Naive thymus-derived CD8-positive, alpha-beta T cell (primary cell): ENCODE data around the gene KANSL1. TPM values are rescaled to one million over a fixed set of nuclear protein-coding genes. Genes with fewer than 3 reads are reported as not detected.
"Not testable (repeated sequence)": the region's sequence is repeated elsewhere in the genome, so short reads cannot be mapped to it uniquely, and the experiment has no call there.

Source experiments
- ATAC-seq, 2 donors: fragments of 150-1000 bp; cut with Tn5 transposase in 1 of 2; sonication (Bioruptor Pico), chemical (Tn5 transposase) in 1 of 2; 1 replicate in 1 of 2; 2 replicates in 1 of 2; pipeline ENCODE4 v1.10.0; 2021; ENCODE audit warnings: mild to moderate bottlenecking in 2 of 2, moderate library complexity in 2 of 2
- POLR2A ChIA-PET: fragments of 350-600 bp; sonication (Branson Sonifier 250); formaldehyde crosslinking; loops from one replicate; lab custom pipeline; 2021; ENCODE audit warnings: antibody characterized with exemption; lab: Charles Lee
- DNase-seq, 10 donors: peaks; one replicate each; pipeline versions ENCODE4 v3.0.0 to v3.0.0-alpha.2; 2020 to 2022
- H3K27ac Mint-ChIP-seq, 10 donors: one replicate each; pipeline ENCODE4 v1.8.0; 2020 to 2022; ENCODE audit warnings: mild to moderate bottlenecking in 10 of 10, mixed read lengths in 10 of 10, moderate library complexity in 4 of 10, inconsistent platforms in 1 of 10
- H3K27me3 Mint-ChIP-seq, 5 donors: one replicate each; pipeline ENCODE4 v1.8.0; 2021 to 2022; ENCODE audit warnings: mixed read lengths in 5 of 5
- H3K36me3 Mint-ChIP-seq, 3 donors: one replicate each; pipeline ENCODE4 v1.8.0; 2020 to 2022; ENCODE audit warnings: mixed read lengths in 3 of 3, mild to moderate bottlenecking in 2 of 3, inconsistent platforms in 1 of 3
- H3K4me1 Mint-ChIP-seq, 4 donors: one replicate each; pipeline ENCODE4 v1.8.0; 2021 to 2022; ENCODE audit warnings: mixed read lengths in 4 of 4
- H3K4me3 Mint-ChIP-seq, 10 donors: one replicate each; pipeline ENCODE4 v1.8.0; 2020 to 2022; ENCODE audit warnings: mild to moderate bottlenecking in 10 of 10, mixed read lengths in 10 of 10, moderate library complexity in 6 of 10, inconsistent platforms in 1 of 10
- H3K9me3 Mint-ChIP-seq, 9 donors: one replicate each; pipeline ENCODE4 v1.8.0; 2020 to 2022; ENCODE audit warnings: mixed read lengths in 9 of 9, mild to moderate bottlenecking in 3 of 9, inconsistent platforms in 1 of 9, moderate library complexity in 1 of 9
- polyA plus RNA-seq, 3 donors: library from polyadenylated mRNA; unstranded; fragments of 300-500 nt; fragmentation: Illumina TruSeq; gene quantifications; one replicate each; pipeline ENCODE4 v1.2.3, GENCODE V29; 2021
- total RNA-seq, 8 experiments: library from RNA in 2 of 8; stranded (reverse) in 2 of 8; gene quantifications; one replicate each; pipeline ENCODE4 v1.2.3 and lab custom pipeline; 2021 to 2026

Gene KANSL1
- total and polyA plus RNA-seq, 5 experiments from 2014 or later, result 13.1 to 208 (median 16.6) TPM

- DNase-seq, result no peak
- Mint-ChIP-seq H3K27ac (peak overlapping the region in 9 of 10 donors; percentile 12 to 70 (median 38)), H3K27me3 (no peaks in the 10 kb centered on the region), H3K9me3 (no peaks in the 10 kb centered on the region), H3K36me3 (peaks cover 0 to 6% (median 0%) of the 10 kb centered on the region in 3 donors), H3K4me1 (peaks cover 45 to 96% (median 88%) of the 10 kb centered on the region in 4 donors), H3K4me3 (peak overlapping the region in 4 of 10 donors; percentile 1 to 40 (median 12))
- POLR2A ChIA-PET, result interaction anchor here (0.9 kb wide), 1 partner anchor 18 kb away, joined by 3 read pairs; no protein-coding TSS in a partner anchor
- ATAC-seq, result no peak
Observed at GRCh38 chr17:46106966-46107644, 86.1 kb downstream of the KANSL1 start.

GRCh38 chr17:46102806-46103205 is 90.4 kb downstream of the KANSL1 start:
- H3K36me3 Mint-ChIP-seq, H3K27me3 Mint-ChIP-seq, POLR2A ChIA-PET, H3K9me3 Mint-ChIP-seq, DNase-seq: not testable (repeated sequence)
- Mint-ChIP-seq H3K27ac (peak overlapping the region in 8 of 10 donors; percentile 5 to 73 (median 52)), H3K4me3 (peak overlapping the region in 5 of 10 donors; percentile 23 to 78 (median 59)), H3K4me1 (peaks cover 37 to 92% (median 80%) of the 10 kb centered on the region in 4 donors)
- peak in 1 of 2 donors; percentile 14 for ATAC-seq

GRCh38 chr17:46101785-46102617 is 91.2 kb downstream of the KANSL1 start:
- peaks cover 33 to 92% (median 79%) of the 10 kb centered on the region in 4 donors for H3K4me1 Mint-ChIP-seq
- ATAC-seq, result peak in 1 of 2 donors; percentile 30
- POLR2A ChIA-PET, result interaction anchor here (0.7 kb wide), 1 partner anchor 163 kb away, joined by 4 read pairs; no protein-coding TSS in a partner anchor
- not testable (repeated sequence) for DNase-seq, H3K36me3 Mint-ChIP-seq, H3K9me3 Mint-ChIP-seq, H3K27me3 Mint-ChIP-seq
- peak overlapping the region; percentile 5 to 83 (median 57) for H3K27ac Mint-ChIP-seq
- peak overlapping the region in 9 of 10 donors; percentile 15 to 78 (median 59) for H3K4me3 Mint-ChIP-seq

- Mint-ChIP-seq H3K27ac (peak overlapping the region in 5 of 10 donors; percentile 5 to 63 (median 32)), H3K4me1 (peaks cover 27 to 89% (median 70%) of the 10 kb centered on the region in 4 donors), H3K9me3 (no peaks in the 10 kb centered on the region), H3K4me3 (peak overlapping the region in 6 of 10 donors; percentile 20 to 57 (median 47)), H3K27me3 (no peaks in the 10 kb centered on the region), H3K36me3 (no peaks in the 10 kb centered on the region)
- POLR2A ChIA-PET, result interaction anchor here (0.6 to 0.7 kb wide), 2 partner anchors 8 to 516 kb away, joined by 3 read pairs; no protein-coding TSS in a partner anchor
- ATAC-seq, result no peak
- DNase-seq, result no peak
Observed at GRCh38 chr17:46100590-46100989, 92.6 kb downstream of the KANSL1 start.

GRCh38 chr17:46099865-46100264 is 93.4 kb downstream of the KANSL1 start:
- no peak for ATAC-seq
- H3K36me3 Mint-ChIP-seq, result peaks cover 0 to 3% (median 0%) of the 10 kb centered on the region in 3 donors
- DNase-seq, result no peak
- no peak overlapping the region for H3K4me3 Mint-ChIP-seq
- POLR2A ChIA-PET, result interaction anchor here (0.6 kb wide), 1 partner anchor 86 kb away, joined by 4 read pairs; no protein-coding TSS in a partner anchor
- H3K27me3 Mint-ChIP-seq, result no peaks in the 10 kb centered on the region
- H3K9me3 Mint-ChIP-seq, result no peaks in the 10 kb centered on the region
- peaks cover 28 to 87% (median 73%) of the 10 kb centered on the region in 4 donors for H3K4me1 Mint-ChIP-seq
- peak overlapping the region in 1 of 10 donors; percentile 50 for H3K27ac Mint-ChIP-seq

GRCh38 chr17:46097497-46097896 is 95.7 kb downstream of the KANSL1 start:
- POLR2A ChIA-PET, result no interaction called here

GRCh38 chr17:46092991-46093390 is 100.2 kb downstream of the KANSL1 start:
- H3K4me1 Mint-ChIP-seq, result peaks cover 21 to 79% (median 55%) of the 10 kb centered on the region in 4 donors
- DNase-seq, result no peak
- no peaks in the 10 kb centered on the region for H3K9me3 Mint-ChIP-seq
- peaks cover 0 to 65% (median 4%) of the 10 kb centered on the region in 3 donors for H3K36me3 Mint-ChIP-seq
- H3K27me3 Mint-ChIP-seq, result no peaks in the 10 kb centered on the region
- H3K27ac Mint-ChIP-seq, result no peak overlapping the region
- POLR2A ChIA-PET, result interaction anchor here (0.8 kb wide), 1 partner anchor 12 kb away, joined by 3 read pairs; no protein-coding TSS in a partner anchor
- ATAC-seq, result no peak
- H3K4me3 Mint-ChIP-seq, result no peak overlapping the region

More at GRCh38 chr17:46097497-46097896, 95.7 kb downstream of the KANSL1 start:
- Mint-ChIP-seq H3K36me3 (peaks cover 0 to 26% (median 0%) of the 10 kb centered on the region in 3 donors), H3K4me1 (peaks cover 20 to 86% (median 61%) of the 10 kb centered on the region in 4 donors), H3K27ac (peak overlapping the region in 7 of 10 donors; percentile 1 to 78 (median 61)), H3K4me3 (peak overlapping the region in 1 of 10 donors; percentile 2), H3K9me3 (no peaks in the 10 kb centered on the region), H3K27me3 (no peaks in the 10 kb centered on the region)
- ATAC-seq (no peak), DNase-seq (no peak)

GRCh38 chr17:46090871-46091270 is 102.4 kb downstream of the KANSL1 start:
- H3K36me3 Mint-ChIP-seq, result peaks cover 0 to 74% (median 4%) of the 10 kb centered on the region in 3 donors
- peaks cover 26 to 77% (median 60%) of the 10 kb centered on the region in 4 donors for H3K4me1 Mint-ChIP-seq
- no peak overlapping the region for H3K4me3 Mint-ChIP-seq
- POLR2A ChIA-PET, result interaction anchor here (0.6 to 0.9 kb wide), 2 partner anchors 13 to 15 kb away, joined by 3 read pairs; no protein-coding TSS in a partner anchor
- H3K27ac Mint-ChIP-seq, result peak overlapping the region in 2 of 10 donors; percentile 14 to 25
- ATAC-seq (no peak), DNase-seq (no peak)
- H3K27me3 Mint-ChIP-seq, result no peaks in the 10 kb centered on the region
- H3K9me3 Mint-ChIP-seq, result no peaks in the 10 kb centered on the region

DNA sequence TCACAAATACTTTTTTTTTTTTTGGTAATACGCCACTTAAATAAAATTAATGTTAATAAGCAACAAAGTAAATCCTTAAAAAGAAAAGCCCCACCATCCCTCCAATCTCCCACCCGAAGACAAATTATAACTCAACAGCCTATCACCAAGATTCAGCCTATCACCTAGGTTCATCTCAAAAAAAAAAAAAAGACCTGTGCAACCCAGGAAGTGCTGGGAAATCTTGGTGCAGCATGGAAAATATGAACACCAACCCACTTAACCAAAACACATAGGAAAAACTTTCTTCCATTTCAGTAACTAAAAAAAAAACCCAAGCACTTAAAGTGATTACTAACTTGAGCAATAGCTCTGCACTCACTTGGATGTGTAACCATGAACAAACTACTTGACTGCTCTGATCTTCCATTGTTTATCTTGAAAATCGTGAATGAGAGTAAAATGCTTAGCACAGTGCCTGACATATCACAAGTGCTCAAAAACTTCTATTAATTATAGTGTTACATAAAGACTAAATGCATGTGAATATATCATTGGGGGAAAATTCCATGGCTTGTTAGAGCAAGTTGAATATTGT is 103.8 kb downstream of the KANSL1 start:
- POLR2A ChIA-PET, result interaction anchor here (1.3 kb wide), 1 partner anchor 18 kb away, joined by 3 read pairs; no protein-coding TSS in a partner anchor
- ATAC-seq (no peak), DNase-seq (no peak)
- Mint-ChIP-seq H3K27me3 (no peaks in the 10 kb centered on the region), H3K27ac (peak overlapping the region in 5 of 10 donors; percentile 23 to 67 (median 61)), H3K4me3 (no peak overlapping the region), H3K36me3 (peaks cover 0 to 67% (median 4%) of the 10 kb centered on the region in 3 donors), H3K9me3 (no peaks in the 10 kb centered on the region), H3K4me1 (peaks cover 31 to 78% (median 63%) of the 10 kb centered on the region in 4 donors)

DNA sequence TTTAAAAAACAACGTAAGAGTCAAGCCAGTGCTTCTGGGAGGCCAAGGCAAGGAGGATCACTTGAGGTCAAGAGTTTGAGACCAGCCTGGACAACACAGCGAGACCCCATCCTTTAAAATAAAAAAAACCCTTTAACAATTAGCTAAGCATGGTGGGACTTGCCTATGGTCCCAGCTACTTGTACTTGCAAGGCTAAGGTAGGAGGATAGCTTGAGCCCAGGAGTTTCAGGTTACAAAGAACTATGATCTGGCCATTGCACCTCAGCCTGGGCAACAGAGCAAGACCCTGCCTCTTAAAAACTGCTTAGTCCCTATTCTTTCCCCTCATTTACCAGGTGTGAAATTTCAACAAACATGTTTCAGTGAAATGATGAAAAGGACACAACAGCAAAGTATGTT is 104.6 kb downstream of the KANSL1 start:
- POLR2A ChIA-PET, result interaction anchor here (0.9 to 1.3 kb wide), 2 partner anchors 19 to 105 kb away, joined by 3 read pairs; partner anchors contain the start of gene KANSL1
- Mint-ChIP-seq H3K4me3 (peak overlapping the region in 1 of 10 donors; percentile 41), H3K27me3 (no peaks in the 10 kb centered on the region), H3K36me3 (peaks cover 0 to 62% (median 4%) of the 10 kb centered on the region in 3 donors), H3K9me3 (no peaks in the 10 kb centered on the region), H3K4me1 (peaks cover 32 to 76% (median 64%) of the 10 kb centered on the region in 4 donors), H3K27ac (peak overlapping the region in 6 of 10 donors; percentile 54 to 84 (median 64))
- ATAC-seq (no peak), DNase-seq (no peak)

DNA sequence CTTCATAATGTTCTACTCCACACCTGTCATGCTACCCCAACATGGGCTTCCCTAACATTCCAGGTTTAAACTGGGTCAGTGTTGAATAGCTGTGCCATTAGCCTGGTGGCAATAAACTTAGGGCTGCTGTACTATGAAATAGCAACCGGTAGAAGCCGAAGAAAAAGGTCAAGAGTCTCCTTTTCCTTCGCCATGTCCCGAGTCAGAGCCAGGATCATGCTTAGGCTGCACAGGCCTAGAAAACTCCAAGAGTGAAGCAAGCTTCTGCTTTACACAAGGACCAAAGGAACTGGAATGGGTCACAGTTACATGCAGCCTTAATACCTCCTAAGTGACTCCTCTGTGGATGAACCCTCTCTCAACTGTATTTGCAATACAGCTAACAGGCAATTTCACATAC is 105.4 kb downstream of the KANSL1 start:
- H3K9me3 Mint-ChIP-seq, H3K27me3 Mint-ChIP-seq, ATAC-seq, DNase-seq, H3K4me3 Mint-ChIP-seq: not testable (repeated sequence)
- POLR2A ChIA-PET, result interaction anchor here (1.3 kb wide), 1 partner anchor 20 kb away, joined by 3 read pairs; no protein-coding TSS in a partner anchor
- Mint-ChIP-seq H3K36me3 (peaks cover 0 to 55% (median 4%) of the 10 kb centered on the region in 3 donors), H3K27ac (peak overlapping the region in 6 of 10 donors; percentile 16 to 84 (median 59)), H3K4me1 (peaks cover 33 to 75% (median 72%) of the 10 kb centered on the region in 4 donors)
